Ovary (tissue), 3 donors: ENCODE data around the gene SGMS1.

Experiments
- EP300 ChIP-seq: sonication (generic); formaldehyde crosslinking; IDR thresholded peaks from one replicate; pipeline ENCODE4 v1.6.1; 2017; ENCODE audit warnings: antibody characterized with exemption
- POLR2A ChIP-seq: fragments of 450-650 bp; IDR thresholded peaks from one replicate; pipeline ENCODE4 v1.6.1; 2017; ENCODE audit warnings: antibody characterized with exemption, mild to moderate bottlenecking, moderate library complexity
- TF ChIP-seq, protein P1 (sequence below), 3 donors: fragments of 450-650 bp in 2 of 3; fragments of 200-600 bp in 1 of 3; IDR thresholded peaks; one replicate each; pipeline versions ENCODE4 v1.5.1 to v1.8.0; 2016 to 2022; ENCODE audit warnings: antibody characterized with exemption in 3 of 3, mild to moderate bottlenecking in 1 of 3
- donor health status: DM: no; HTN: no; CAD: no.

DNA sequence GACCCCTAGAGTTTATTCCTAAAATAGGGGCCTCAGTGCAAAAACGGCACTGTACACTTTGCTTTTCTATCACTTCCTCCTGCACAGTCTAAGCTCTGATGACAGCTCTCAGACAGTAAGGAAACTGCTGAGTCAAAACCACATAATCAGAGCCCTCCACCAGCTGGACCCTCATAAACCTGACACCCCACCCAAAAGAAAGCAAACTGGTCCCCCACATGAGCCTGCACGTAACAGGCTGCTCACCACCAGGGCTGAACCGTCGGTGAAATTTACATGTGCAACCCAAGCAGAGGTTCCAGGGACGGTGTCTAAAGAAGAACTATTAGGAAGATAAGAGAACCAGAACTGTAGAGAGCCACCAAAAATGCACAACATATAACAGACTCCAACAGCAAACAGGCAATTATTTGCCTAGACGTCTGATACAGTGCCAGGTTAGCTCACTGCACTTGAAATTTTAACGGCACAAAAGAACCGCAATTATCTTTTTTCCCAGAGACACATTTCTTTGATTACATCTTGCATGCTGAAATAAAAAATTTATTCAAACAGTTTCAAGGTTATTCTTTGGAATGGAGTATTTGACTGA, 19.6 kb downstream of the SGMS1 start:
- TF ChIP-seq POLR2A (no peak), EP300 (no peak)
- TF ChIP-seq, protein P1, sequence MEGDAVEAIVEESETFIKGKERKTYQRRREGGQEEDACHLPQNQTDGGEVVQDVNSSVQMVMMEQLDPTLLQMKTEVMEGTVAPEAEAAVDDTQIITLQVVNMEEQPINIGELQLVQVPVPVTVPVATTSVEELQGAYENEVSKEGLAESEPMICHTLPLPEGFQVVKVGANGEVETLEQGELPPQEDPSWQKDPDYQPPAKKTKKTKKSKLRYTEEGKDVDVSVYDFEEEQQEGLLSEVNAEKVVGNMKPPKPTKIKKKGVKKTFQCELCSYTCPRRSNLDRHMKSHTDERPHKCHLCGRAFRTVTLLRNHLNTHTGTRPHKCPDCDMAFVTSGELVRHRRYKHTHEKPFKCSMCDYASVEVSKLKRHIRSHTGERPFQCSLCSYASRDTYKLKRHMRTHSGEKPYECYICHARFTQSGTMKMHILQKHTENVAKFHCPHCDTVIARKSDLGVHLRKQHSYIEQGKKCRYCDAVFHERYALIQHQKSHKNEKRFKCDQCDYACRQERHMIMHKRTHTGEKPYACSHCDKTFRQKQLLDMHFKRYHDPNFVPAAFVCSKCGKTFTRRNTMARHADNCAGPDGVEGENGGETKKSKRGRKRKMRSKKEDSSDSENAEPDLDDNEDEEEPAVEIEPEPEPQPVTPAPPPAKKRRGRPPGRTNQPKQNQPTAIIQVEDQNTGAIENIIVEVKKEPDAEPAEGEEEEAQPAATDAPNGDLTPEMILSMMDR (IDR thresholded peaks at IDR 0.05) = no peak
